Measurements from ENCODE around the gene PCCA.
"Not testable (repeated sequence)": the region's sequence is repeated elsewhere in the genome, so short reads cannot be mapped to it uniquely, and the experiment has no call there.

PCCA gene

GRCh38 chr13:100273552-100273951 lies 184.7 kb downstream of the PCCA start:
- Histone ChIP-seq H3K27me3 (ENCODE audit: insufficient read depth, insufficient read length) (no peaks in the 10 kb centered on the region), H3K4me1 (ENCODE audit: insufficient read depth, insufficient read length) (no peaks in the 10 kb centered on the region)

GRCh38 chr13:100274942-100275506 lies 186.1 kb downstream of the PCCA start:
- Histone ChIP-seq H3K4me3 (ENCODE audit: insufficient read length, low read depth) (no peak overlapping the region), H3K9ac (ENCODE audit: insufficient read length, low read depth) (no peak overlapping the region), H3K36me3 (ENCODE audit: insufficient read depth, insufficient read length, low read length) (no peaks in the 10 kb centered on the region), H3K27me3 (ENCODE audit: insufficient read depth, insufficient read length) (no peaks in the 10 kb centered on the region), H3K4me1 (ENCODE audit: insufficient read depth, insufficient read length) (no peaks in the 10 kb centered on the region), H3K9me3 (ENCODE audit: insufficient read depth, low read length) (no peaks in the 10 kb centered on the region)
- no peak for TF ChIP-seq ZNF274 (IDR thresholded peaks at IDR 0.05; ENCODE audit: low read depth, low read length)
- no peak for TF ChIP-seq YY1 (IDR thresholded peaks at IDR 0.05; ENCODE audit: insufficient read depth, insufficient read length)
- TF ChIP-seq SUZ12 (IDR thresholded peaks at IDR 0.05; ENCODE audit: extremely low read depth, insufficient read depth, insufficient read length), result no peak
- DNase-seq (ENCODE audit: low read depth, low spot score), result no peak

More at GRCh38 chr13:100273552-100273951, 184.7 kb downstream of the PCCA start:
- Histone ChIP-seq H3K4me3 (ENCODE audit: insufficient read length, low read depth) (no peak overlapping the region), H3K9ac (ENCODE audit: insufficient read length, low read depth) (no peak overlapping the region), H3K9me3 (ENCODE audit: insufficient read depth, low read length) (no peaks in the 10 kb centered on the region), H3K36me3 (ENCODE audit: insufficient read depth, insufficient read length, low read length) (no peaks in the 10 kb centered on the region)
- no peak for DNase-seq (ENCODE audit: low read depth, low spot score)
- TF ChIP-seq YY1 (IDR thresholded peaks at IDR 0.05; ENCODE audit: insufficient read depth, insufficient read length) (no peak), ZNF274 (IDR thresholded peaks at IDR 0.05; ENCODE audit: low read depth, low read length) (no peak), SUZ12 (IDR thresholded peaks at IDR 0.05; ENCODE audit: extremely low read depth, insufficient read depth, insufficient read length) (no peak)

GRCh38 chr13:100275746-100276145 lies 186.9 kb downstream of the PCCA start:
- no peak for TF ChIP-seq SUZ12 (IDR thresholded peaks at IDR 0.05; ENCODE audit: extremely low read depth, insufficient read depth, insufficient read length)
- no peak for TF ChIP-seq ZNF274 (IDR thresholded peaks at IDR 0.05; ENCODE audit: low read depth, low read length)
- TF ChIP-seq YY1 (IDR thresholded peaks at IDR 0.05; ENCODE audit: insufficient read depth, insufficient read length), result no peak
- no peaks in the 10 kb centered on the region for H3K27me3 ChIP-seq (ENCODE audit: insufficient read depth, insufficient read length)
- no peak overlapping the region for H3K4me3 ChIP-seq (ENCODE audit: insufficient read length, low read depth)
- DNase-seq (ENCODE audit: low read depth, low spot score), result no peak
- H3K36me3 ChIP-seq (ENCODE audit: insufficient read depth, insufficient read length, low read length), result no peaks in the 10 kb centered on the region
- H3K9me3 ChIP-seq (ENCODE audit: insufficient read depth, low read length), result no peaks in the 10 kb centered on the region
- H3K9ac ChIP-seq (ENCODE audit: insufficient read length, low read depth), result no peak overlapping the region
- H3K4me1 ChIP-seq (ENCODE audit: insufficient read depth, insufficient read length), result no peaks in the 10 kb centered on the region

- TF ChIP-seq SUZ12 (IDR thresholded peaks at IDR 0.05; ENCODE audit: extremely low read depth, insufficient read depth, insufficient read length), result no peak
- TF ChIP-seq ZNF274 (IDR thresholded peaks at IDR 0.05; ENCODE audit: low read depth, low read length), result no peak
- TF ChIP-seq YY1 (IDR thresholded peaks at IDR 0.05; ENCODE audit: insufficient read depth, insufficient read length), result no peak
- Histone ChIP-seq H3K9me3 (ENCODE audit: insufficient read depth, low read length) (no peaks in the 10 kb centered on the region; the same call in 1 of the 2 replicates), H3K4me3 (ENCODE audit: insufficient read length, low read depth) (no peak overlapping the region), H3K36me3 (ENCODE audit: insufficient read depth, insufficient read length, low read length) (no peaks in the 10 kb centered on the region), H3K27me3 (ENCODE audit: insufficient read depth, insufficient read length) (no peaks in the 10 kb centered on the region), H3K4me1 (ENCODE audit: insufficient read depth, insufficient read length) (no peaks in the 10 kb centered on the region), H3K9ac (ENCODE audit: insufficient read length, low read depth) (no peak overlapping the region)
- DNase-seq (ENCODE audit: low read depth, low spot score), result no peak
These were observed 191.8 kb downstream of the PCCA start for GRCh38 chr13:100280681-100281080.

GRCh38 chr13:100282306-100282705 lies 193.4 kb downstream of the PCCA start:
- DNase-seq (ENCODE audit: low read depth, low spot score); H3K9ac ChIP-seq (ENCODE audit: insufficient read length, low read depth); H3K4me3 ChIP-seq (ENCODE audit: insufficient read length, low read depth); H3K4me1 ChIP-seq (ENCODE audit: insufficient read depth, insufficient read length); H3K9me3 ChIP-seq (ENCODE audit: insufficient read depth, low read length); H3K27me3 ChIP-seq (ENCODE audit: insufficient read depth, insufficient read length); H3K36me3 ChIP-seq (ENCODE audit: insufficient read depth, insufficient read length, low read length): not testable (repeated sequence)

GRCh38 chr13:100290165-100290801 lies 201.4 kb downstream of the PCCA start:
- TF ChIP-seq YY1 (IDR thresholded peaks at IDR 0.05; ENCODE audit: insufficient read depth, insufficient read length) (no peak), SUZ12 (IDR thresholded peaks at IDR 0.05; ENCODE audit: extremely low read depth, insufficient read depth, insufficient read length) (no peak), ZNF274 (IDR thresholded peaks at IDR 0.05; ENCODE audit: low read depth, low read length) (no peak)
- Histone ChIP-seq H3K9me3 (ENCODE audit: insufficient read depth, low read length) (no peaks in the 10 kb centered on the region), H3K4me3 (ENCODE audit: insufficient read length, low read depth) (no peak overlapping the region), H3K9ac (ENCODE audit: insufficient read length, low read depth) (no peak overlapping the region), H3K27me3 (ENCODE audit: insufficient read depth, insufficient read length) (no peaks in the 10 kb centered on the region), H3K36me3 (ENCODE audit: insufficient read depth, insufficient read length, low read length) (no peaks in the 10 kb centered on the region), H3K4me1 (ENCODE audit: insufficient read depth, insufficient read length) (no peaks in the 10 kb centered on the region)
- DNase-seq (ENCODE audit: low read depth, low spot score), result no peak

- H3K36me3 ChIP-seq (ENCODE audit: insufficient read depth, insufficient read length, low read length), result no peaks in the 10 kb centered on the region
- no peaks in the 10 kb centered on the region for H3K4me1 ChIP-seq (ENCODE audit: insufficient read depth, insufficient read length)
- H3K27me3 ChIP-seq (ENCODE audit: insufficient read depth, insufficient read length), result no peaks in the 10 kb centered on the region
- H3K9ac ChIP-seq (ENCODE audit: insufficient read length, low read depth), result no peak overlapping the region
- TF ChIP-seq ZNF274 (IDR thresholded peaks at IDR 0.05; ENCODE audit: low read depth, low read length), result no peak
- TF ChIP-seq SUZ12 (IDR thresholded peaks at IDR 0.05; ENCODE audit: extremely low read depth, insufficient read depth, insufficient read length), result no peak
- no peaks in the 10 kb centered on the region for H3K9me3 ChIP-seq (ENCODE audit: insufficient read depth, low read length)
- DNase-seq (ENCODE audit: low read depth, low spot score), result no peak
- H3K4me3 ChIP-seq (ENCODE audit: insufficient read length, low read depth), result no peak overlapping the region
These were observed 202.7 kb downstream of the PCCA start for GRCh38 chr13:100291624-100292023.
